GM21381 (cell line): ENCODE data around the gene DNAJC16.
"Not testable (repeated sequence)": the region's sequence is repeated elsewhere in the genome, so short reads cannot be mapped to it uniquely, and the experiment has no call there.

Source experiments
- ATAC-seq: cut with Tn5 transposase; IDR thresholded peaks from one replicate; pipeline ENCODE4 v1.9.1; 2021; ENCODE audit warnings: mild to moderate bottlenecking, moderate library complexity; ENCODE audit not compliant: unreplicated experiment

Gene DNAJC16

DNA sequence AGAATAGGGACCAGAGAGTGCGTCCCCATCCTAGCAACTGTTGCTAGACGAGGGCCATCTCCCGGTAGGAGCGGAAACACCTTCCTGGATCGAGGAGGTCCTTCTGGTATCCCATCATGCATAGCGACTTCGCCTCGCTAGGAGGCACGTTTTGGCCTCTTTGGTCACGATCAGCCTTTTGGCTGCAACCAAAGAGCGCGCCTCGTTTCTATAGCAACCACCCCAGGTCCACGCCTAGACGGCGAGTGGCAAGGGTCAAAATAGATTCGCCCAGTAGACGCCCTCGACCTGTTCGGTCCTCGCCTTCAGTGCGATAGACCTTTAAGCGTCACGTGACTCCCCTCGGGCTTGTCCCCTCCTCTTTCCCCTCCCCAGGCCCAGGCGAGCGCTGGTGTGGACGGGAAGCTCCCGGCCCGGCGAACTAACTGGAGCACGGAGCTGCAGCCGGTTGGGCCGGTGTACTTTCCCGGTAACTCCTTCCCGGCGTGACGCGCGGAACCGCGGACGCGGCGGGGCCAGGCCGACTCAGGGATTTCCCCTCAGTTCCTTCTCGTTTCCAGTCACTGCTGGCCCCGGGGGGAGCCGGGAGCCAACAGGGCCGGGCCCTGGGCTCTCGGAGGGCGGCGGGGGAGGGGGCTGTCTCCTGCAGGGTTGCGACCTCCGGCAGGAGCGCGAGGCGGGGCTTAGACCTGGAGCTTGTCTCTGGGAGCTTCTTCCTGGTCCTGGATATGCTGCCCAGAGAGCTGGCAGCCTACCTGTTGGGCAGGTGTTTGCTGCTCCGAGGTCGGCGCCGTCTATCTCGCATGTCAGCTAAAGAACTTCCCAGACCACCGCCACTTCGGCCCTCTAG, at the start of gene DNAJC16:
Gene DNAJC16 (plus strand): TSS at position 359 of the 850 bp plus-strand sequence. CDS start 2,258 bp downstream, outside the sequence.
- peak; percentile 58 for ATAC-seq

DNA sequence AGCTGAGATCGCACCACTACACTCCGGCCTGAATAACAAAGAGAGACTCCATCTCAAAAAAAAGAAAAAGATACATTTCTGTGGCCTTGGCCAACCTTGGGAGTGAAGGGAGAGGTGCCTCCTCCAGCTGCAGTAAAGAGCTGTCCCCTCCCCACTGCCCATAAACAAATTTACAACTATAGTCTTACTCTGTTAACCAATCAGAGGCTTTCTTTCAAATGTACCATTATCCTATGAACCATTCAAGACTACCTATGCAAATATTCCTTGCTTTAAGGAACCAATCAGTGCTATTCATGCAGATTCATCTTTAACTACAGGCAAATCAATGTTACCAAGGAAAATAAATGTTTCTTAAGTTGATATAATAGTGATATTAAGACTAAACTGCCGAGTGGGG, 49.7 kb upstream of the DNAJC16 start:
- ATAC-seq: no peak

DNA sequence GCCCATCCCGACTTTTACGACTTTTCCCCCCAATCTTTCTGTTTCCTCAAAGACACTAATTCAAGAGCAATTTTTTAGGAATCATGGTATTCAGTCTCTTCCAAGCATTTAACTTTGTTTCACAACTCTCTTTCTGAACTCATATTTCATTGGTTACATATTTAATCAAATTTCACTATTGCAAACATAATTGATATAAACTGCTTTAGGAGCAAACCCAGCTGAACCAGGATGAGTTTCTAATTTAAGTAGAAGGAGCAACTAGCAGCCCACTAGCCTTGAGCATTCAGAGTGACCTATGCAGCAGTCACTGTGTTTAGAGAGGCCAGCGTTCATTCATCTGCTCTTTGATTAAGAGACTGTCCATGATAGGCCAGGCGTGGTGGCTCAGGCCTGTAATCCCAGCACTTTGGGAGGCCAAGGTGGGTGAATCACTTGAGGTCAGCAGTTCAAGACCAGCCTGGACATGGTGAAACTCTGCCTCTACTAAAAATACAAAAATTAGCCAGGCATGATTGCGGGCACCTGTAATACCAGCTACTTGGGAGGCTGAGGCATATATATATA, 48.9 kb upstream of the DNAJC16 start:
- no peak for ATAC-seq

DNA sequence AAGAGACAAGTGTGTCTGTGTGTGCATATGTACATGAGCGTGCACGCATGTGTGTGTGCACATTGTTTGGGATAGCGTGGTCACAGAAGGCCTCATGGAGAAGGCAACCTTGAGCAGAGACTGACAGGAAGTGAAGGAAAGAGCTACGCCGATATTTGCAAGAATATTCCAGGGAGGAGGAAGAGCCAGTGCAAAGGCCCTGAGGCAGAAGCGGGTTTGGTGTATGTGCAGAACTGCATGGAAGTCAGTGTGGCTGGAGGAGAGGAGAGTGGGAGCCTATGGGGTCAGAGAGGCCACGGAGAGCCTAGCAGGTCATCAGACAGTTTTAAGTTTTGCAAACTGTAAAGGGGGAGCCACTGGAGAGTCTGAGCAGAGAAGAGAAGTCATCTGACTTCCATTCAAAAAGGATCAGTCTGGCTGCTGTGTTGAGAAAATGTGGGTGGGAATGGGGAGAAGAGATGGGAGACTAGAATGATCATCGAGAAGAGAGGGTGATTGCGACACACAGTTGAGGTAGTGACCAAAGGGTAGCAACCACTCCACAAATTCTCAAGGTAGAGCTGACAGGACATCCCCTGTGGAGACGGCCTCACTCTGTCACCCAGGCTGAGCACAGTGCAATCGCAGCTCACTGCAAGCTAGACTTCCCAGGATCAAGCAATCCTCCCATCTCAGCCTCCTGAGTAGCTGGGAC, 46.8 kb upstream of the DNAJC16 start:
- no peak for ATAC-seq

DNA sequence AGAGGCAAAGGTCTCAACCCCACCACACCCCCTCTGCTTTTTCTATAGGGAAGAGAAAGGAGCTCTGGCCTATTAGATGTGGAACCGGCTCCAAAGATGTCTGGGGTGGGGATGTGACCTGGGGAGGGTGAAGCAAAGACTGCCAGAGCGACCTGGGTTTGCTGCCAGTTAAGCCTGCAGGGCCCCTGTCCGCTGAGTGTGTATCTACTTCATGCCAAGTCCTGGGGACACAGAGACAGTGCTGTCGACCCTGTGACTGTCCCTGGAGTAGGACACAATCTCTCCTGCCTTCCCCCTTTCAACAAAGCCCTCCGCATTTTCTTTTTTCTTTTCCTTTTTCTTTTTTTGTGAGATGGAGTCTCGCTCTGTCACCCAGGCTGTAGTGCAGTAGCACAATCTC, 44.2 kb upstream of the DNAJC16 start:
- ATAC-seq: not testable (repeated sequence)

DNA sequence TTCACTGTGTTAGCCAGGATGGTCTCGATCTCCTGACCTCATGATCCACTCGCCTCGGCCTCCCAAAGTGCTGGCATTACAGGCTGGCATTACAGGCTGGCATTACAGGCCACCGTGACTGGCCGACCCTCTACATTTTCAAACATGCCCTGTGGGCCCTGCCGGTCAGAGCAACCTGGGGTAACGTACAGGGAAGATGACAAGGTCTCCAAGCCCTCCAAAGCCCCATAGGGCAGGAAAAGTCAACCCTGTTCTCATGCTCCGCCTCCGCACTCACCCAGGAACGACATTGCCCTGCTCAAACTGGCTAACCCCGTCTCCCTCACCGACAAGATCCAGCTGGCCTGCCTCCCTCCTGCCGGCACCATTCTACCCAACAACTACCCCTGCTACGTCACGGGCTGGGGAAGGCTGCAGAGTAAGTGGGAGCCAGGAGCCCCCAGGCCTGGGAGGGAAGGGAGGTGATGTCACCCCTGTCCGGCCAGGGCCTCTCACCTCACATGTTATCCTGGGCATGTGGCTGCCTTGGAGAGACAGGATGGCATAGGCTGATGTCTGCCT, 43.6 kb upstream of the DNAJC16 start:
- not testable (repeated sequence) for ATAC-seq

DNA sequence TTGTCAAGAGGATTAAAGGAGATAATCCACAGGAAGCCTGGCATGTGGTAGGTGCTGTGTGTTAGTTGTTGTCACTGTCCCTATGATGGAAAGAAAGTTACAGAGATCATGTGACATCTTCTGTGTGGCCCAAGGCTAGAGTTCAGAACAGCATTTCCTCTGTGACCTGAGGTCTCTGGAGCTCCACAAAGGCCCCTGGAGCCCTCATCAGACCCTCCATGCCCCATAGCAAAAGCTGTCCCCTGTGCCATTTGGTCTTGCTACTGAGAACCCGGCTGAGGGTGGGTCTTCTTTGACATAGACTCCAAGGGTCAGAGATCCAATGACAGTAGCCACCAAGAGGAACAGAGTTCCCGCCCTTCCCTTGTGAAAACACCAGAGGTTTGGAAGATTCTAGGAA, 42.7 kb upstream of the DNAJC16 start:
- no peak for ATAC-seq

DNA sequence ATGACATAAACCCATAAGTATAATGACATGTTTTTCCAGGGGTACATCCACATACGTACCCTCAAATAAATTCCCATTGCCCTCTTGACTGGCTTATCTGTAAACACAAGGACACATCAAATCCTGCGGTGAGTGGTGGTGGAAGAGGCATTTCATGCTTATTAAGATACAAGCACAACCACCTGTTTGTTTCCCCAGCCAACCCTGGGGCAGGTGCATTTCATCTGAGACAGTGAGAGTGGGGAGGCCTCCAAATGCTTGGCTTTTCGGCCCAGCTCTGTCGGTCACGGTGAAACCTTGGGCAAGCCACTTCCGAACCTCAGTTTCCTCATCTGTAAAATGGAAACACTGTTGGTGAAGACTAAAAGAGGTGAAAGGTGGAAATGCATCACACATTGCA, 42.2 kb upstream of the DNAJC16 start:
- not testable (repeated sequence) for ATAC-seq

DNA sequence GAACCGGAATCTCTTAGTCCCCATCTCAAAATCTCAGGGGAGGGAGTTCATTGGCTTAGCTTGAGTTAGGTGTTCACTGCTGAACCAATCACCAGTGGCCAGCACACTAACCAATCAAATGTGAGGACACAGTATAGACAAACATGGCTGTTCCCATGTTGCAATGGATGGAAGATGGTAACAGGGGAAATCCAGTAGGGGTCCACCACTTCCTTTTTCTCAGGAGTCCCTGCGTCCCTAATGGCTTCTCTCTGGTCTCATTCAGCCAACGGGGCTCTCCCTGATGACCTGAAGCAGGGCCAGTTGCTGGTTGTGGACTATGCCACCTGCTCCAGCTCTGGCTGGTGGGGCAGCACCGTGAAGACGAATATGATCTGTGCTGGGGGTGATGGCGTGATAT, 41.0 kb upstream of the DNAJC16 start:
- no peak for ATAC-seq

DNA sequence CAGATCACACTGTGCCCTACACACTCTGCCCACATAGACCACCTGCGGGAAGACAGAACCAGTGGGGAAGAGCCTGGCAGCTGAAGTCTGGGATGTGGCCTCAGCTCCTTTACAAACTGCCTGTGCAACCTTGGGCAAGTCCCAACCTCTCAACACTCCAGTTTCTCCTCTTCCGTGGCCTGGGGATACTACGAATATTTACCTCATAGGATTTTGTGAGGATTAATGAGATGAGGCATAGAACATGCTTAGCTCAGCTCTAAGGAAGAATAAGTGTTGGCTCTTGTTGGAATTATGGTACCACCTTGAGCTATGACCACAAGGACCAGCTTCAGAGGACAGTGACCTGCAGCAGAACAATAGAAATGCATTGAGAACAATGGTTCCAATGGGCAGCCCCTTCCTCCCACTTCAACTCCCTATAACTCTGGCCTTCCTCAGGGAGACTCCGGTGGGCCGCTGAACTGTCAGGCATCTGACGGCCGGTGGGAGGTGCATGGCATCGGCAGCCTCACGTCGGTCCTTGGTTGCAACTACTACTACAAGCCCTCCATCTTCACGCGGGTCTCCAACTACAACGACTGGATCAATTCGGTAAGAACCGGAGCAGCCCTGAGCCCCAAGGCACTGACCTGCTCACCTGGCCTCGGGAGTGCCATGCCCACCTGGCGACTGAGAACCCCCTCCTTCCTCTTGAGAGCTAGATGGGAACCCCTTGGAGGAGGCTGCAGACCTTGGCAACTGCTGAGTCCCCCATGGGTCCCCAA, 39.6 kb upstream of the DNAJC16 start:
- ATAC-seq: not testable (repeated sequence)

DNA sequence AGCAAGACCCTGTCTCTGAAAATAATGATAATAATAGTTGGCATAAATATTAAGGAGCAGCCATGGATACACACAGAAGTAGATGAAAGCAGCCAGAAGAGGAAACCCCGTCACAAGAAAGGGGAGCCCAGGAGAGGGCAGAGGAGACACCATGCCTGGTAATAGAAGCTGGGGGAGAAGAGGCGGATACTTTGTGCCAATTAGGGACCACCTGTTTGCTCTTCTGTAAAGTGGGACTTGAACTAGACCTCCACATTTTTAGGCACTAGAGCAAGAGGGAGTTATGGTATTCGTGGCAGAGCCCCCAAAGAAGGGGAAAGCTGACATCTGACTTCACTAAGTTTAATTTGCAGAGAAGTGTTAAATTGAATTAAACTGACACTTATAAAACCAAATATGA, 38.3 kb upstream of the DNAJC16 start:
- ATAC-seq: no peak

DNA sequence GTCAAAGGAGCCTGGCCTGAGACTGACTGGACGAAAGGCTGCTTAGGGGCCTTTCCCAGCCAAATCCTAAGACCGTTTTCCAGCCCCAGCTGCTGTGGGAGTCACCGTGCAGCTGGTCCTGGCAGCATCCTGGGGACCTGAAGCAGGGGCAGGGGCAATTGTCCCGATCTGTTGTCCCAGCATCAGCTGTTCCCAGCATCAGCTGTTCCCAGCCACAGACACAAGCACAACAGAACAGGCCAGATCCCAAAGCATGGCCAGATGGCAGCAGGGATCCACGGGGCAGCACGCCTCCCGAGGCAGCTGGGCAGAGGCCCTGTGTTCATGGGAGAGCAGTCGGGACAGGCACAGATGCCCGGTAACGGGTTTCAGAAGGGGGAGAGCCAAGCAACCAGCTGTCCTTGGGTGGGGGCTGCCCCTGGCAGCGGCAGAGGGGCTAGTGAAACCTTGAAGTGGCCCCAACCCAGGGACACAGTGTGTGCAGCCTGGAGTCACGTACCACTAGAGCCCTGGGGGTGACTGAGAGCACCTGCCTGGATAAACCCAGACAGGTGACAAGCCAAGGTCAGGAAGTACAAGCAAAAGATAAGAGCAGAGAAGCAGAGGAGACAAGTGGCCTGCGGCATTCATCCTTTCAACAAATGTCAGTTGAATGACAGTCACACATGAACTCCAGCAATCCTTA, 37.5 kb upstream of the DNAJC16 start:
- no peak for ATAC-seq

DNA sequence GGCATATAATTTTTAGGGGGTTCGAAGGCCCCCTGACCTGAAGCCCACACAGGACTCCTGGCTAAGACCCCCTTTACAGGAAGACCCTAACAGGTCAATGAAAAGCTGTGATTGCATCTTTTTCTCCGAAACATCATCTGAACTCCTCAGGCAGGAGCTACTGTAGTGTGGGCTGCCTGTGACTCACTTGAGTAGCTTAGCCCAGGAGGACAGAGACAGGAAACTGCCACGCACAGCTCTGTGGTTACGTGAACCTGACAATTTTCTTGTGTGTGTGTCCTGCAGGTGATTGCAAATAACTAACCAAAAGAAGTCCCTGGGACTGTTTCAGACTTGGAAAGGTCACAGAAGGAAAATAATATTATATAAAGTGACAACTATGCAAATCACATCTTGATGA, 35.6 kb upstream of the DNAJC16 start:
- not testable (repeated sequence) for ATAC-seq

DNA sequence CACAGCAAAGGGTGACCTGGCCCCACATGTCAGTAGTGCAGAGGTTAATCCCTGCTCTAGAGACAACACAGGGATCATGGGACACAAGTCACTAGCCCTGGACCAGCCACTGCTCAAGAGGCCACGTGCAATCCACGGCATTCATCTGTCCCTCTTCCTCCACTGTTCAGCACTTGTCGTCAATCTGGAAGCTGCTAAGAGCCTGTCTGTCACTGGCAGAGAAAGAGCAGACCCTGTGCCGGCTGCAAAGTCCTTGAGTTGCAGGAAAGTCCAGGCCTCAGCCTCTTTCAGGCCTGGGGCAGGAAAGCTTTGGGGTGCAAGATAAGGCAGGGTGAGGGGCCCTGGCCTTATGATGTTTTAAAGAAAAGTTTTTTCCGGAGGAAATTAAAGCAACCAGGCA, 34.1 kb upstream of the DNAJC16 start:
- no peak for ATAC-seq

DNA sequence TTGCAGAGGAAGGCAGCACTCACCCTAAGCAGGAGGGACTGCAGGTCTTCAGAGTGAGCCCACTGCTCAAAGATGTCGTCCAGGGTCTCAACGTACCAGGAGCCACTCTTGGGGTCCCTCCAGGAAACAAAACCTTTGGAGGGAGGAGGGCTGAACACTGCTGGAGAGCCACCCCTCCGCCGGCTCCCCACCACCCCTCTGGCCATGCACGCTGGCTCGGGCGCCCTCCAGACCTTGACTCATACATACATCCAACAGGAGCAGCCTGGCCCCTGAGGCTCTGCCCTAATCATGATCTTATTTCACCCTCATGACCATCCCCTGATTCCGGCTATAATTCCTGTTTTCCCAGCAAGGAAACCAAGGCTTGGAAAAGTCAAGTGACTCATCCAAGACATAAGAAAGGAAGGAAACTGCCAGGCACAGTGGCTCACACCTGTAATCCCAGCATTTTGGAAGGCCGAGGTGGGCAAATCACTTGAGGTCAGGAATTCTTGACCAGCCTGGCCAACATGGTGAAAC, 32.7 kb upstream of the DNAJC16 start:
- ATAC-seq: no peak

DNA sequence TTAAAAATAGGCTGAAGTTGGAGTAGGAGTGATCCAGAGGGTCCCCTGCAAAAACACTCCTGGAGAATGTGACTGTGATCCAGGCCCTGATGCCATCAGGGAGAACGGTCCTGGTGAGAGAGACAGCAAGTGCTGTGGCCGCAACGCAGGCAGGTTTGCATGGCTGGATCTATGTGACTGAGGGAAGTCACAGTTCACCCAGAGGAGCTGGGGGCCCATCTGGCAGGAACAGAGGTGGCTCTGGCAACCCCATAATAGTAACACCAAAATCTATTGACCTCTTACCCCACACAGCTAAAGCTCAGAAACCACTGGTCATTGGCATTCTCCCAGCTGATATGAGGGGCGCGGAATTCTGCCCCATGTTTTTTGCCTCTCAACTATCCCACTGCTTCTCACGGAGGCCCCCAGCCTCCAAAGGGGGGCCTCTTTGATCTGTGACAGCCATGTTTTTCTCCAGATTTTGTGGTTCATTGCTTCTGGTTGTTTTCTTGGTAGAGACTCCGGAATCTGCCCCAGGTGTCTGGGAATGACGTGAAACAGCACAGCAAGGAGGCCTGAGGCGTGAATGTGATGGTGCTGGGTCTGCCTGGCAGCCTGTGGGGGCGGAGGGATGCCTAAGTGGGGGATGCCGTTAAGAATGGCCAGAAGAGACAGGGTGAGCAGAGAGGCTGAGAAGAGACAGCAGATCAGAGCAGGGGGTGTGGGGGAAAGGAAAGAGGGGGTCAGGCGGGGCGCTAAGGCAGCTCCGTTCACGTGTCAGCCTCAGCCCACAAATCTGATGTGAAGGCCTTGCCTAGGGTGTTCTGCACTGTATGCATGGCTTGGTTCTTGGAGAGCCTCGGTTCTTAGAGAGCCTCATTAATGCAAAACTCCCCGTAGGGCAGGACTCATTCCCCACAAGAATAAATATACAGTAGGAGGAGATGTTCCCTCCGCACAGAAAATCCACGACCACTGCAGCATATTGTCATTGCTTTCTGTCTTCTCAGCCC, 26.2 kb upstream of the DNAJC16 start:
- no peak for ATAC-seq

DNA sequence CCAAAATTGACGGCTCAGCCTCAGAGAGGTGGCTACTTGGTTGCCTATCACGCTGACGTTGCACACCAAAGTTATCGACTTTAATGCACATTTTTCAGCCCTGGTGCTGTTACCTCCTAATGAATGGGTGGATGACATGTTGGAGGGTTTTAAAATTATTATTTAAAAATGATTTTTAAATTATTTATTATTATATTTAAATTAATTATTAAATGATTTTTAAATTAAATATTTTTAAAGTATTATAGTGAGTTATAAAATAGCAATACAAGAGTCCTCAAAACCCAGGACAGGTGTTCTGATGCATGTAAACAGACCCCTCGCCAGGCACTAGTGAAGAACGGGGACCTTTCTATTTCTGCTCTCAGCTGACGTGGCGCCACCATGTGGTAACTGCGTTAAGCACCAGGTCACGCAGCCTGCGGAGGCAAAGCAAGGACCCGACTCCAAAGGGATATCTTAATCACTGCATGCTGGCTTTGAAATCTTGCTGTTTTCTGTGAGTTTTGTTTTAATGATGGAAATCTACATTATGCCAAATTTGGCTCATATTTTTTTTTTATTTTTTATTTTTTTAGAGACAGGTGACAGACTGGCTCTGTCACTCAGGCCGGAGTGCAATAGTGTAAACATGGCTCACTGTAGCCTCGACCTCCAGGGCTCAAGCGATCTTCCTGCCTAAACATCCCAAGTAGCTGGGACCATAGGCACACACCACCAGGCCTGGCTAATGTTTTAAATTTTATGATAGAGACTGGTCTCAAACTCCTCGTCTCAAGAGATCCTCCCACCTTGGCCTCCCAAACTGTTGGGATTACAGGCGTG, 25.2 kb upstream of the DNAJC16 start:
- ATAC-seq: no peak

DNA sequence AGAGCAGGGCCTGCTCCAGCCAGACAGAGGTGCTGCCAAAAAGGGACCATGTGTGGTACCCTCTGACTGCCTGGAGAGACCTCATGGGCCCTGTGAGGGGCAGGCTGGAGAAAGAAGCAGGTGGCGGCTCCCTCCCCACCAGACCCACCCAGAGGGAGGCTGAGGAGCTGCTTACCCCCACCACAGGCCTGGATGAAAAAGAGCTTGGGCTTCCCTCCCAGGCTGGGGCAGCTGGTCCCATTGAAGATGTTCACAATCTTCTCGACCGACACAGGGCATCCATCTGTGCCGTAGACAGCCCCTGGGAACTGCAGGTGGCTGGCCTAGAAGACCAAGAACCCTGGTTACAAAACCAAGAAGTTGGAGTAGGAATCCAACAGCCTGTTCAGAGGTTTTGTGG, 22.2 kb upstream of the DNAJC16 start:
- no peak for ATAC-seq
